ENCODE measurements around the gene PLXNA2. TPM values are rescaled to one million over a fixed set of nuclear protein-coding genes. Genes with fewer than 3 reads are reported as not detected.

PLXNA2 gene
- total RNA-seq, 1 donor from 2014 or later, result 38.3 TPM

GRCh38 chr1:208031932-208032320 lies 212.3 kb downstream of the PLXNA2 start:
- no peaks in the 10 kb centered on the region for H3K9me3 ChIP-seq
- no peaks in the 10 kb centered on the region for H3K27me3 ChIP-seq
- DNase-seq (ENCODE audit: extremely low spot score in 2 of 2), result no peak
- intact Hi-C loops (cut with DNase I), result no loop called here
- H3K27ac ChIP-seq, result peak overlapping the region; percentile 78
- no peak for TF ChIP-seq POLR2AphosphoS5 (IDR thresholded peaks at IDR 0.05; ENCODE audit: insufficient read depth in 1 of 2, low read depth in 1 of 2)
- no peak for TF ChIP-seq POLR2A (IDR thresholded peaks at IDR 0.05)
- no peak for TF ChIP-seq CTCF (IDR thresholded peaks at IDR 0.05)
- no peaks in the 10 kb centered on the region for H3K36me3 ChIP-seq
- H3K4me1 ChIP-seq, result peaks cover 39% of the 10 kb centered on the region
- H3K4me3 ChIP-seq, result no peak overlapping the region

GRCh38 chr1:208031316-208031931 lies 212.8 kb downstream of the PLXNA2 start:
- H3K9me3 ChIP-seq, result no peaks in the 10 kb centered on the region

GRCh38 chr1:208030288-208031091 lies 213.7 kb downstream of the PLXNA2 start:
- Histone ChIP-seq H3K36me3 (no peaks in the 10 kb centered on the region), H3K9me3 (no peaks in the 10 kb centered on the region), H3K27ac (peak overlapping the region; percentile 78), H3K4me1 (peaks cover 39% of the 10 kb centered on the region), H3K27me3 (no peaks in the 10 kb centered on the region), H3K4me3 (no peak overlapping the region)
- TF ChIP-seq POLR2AphosphoS5 (IDR thresholded peaks at IDR 0.05; ENCODE audit: insufficient read depth in 1 of 2, low read depth in 1 of 2) (no peak), CTCF (IDR thresholded peaks at IDR 0.05) (no peak), POLR2A (IDR thresholded peaks at IDR 0.05) (no peak)
- intact Hi-C loops (cut with DNase I), result no loop called here
- DNase-seq (ENCODE audit: extremely low spot score in 2 of 2), result no peak

More at GRCh38 chr1:208031316-208031931, 212.8 kb downstream of the PLXNA2 start:
- H3K27ac ChIP-seq, result peak overlapping the region; percentile 78
- no peaks in the 10 kb centered on the region for H3K36me3 ChIP-seq
- TF ChIP-seq POLR2AphosphoS5 (IDR thresholded peaks at IDR 0.05; ENCODE audit: insufficient read depth in 1 of 2, low read depth in 1 of 2) (no peak), CTCF (IDR thresholded peaks at IDR 0.05) (no peak), POLR2A (IDR thresholded peaks at IDR 0.05) (no peak)
- H3K4me1 ChIP-seq, result peaks cover 39% of the 10 kb centered on the region
- DNase-seq (ENCODE audit: extremely low spot score in 2 of 2), result no peak
- intact Hi-C loops (cut with DNase I), result no loop called here
- no peaks in the 10 kb centered on the region for H3K27me3 ChIP-seq
- H3K4me3 ChIP-seq, result no peak overlapping the region

GRCh38 chr1:208029381-208030287 lies 214.6 kb downstream of the PLXNA2 start:
- intact Hi-C loops (cut with DNase I), result loop anchor here (10.0 kb wide), 1 partner anchor 55 kb away; no protein-coding TSS in a partner anchor
- TF ChIP-seq CTCF (IDR thresholded peaks at IDR 0.05) (no peak), POLR2AphosphoS5 (IDR thresholded peaks at IDR 0.05; ENCODE audit: insufficient read depth in 1 of 2, low read depth in 1 of 2) (peak in 1 of 2 donors; percentile 16)
- Histone ChIP-seq H3K27ac (peak overlapping the region; percentile 78), H3K4me1 (peaks cover 39% of the 10 kb centered on the region), H3K9me3 (no peaks in the 10 kb centered on the region), H3K27me3 (no peaks in the 10 kb centered on the region), H3K4me3 (no peak overlapping the region), H3K36me3 (no peaks in the 10 kb centered on the region)
- no peak for DNase-seq (ENCODE audit: extremely low spot score in 2 of 2)

Measured in vagina (tissue), 2 donors.